Omental fat pad (tissue), 4 donors: ENCODE results near the gene EXOSC10. TPM values are rescaled to one million over a fixed set of nuclear protein-coding genes. Genes with fewer than 3 reads are reported as not detected.
"Not testable (repeated sequence)": the region's sequence is repeated elsewhere in the genome, so short reads cannot be mapped to it uniquely, and the experiment has no call there.

ENCODE experiments used
- ATAC-seq: fragments of 150-250 bp; one replicate; pipeline ENCODE4 v1.9.1; 2016; ENCODE audit warnings: mild to moderate bottlenecking, moderate library complexity; ENCODE audit not compliant: low FRiP score
- DNase-seq: peaks from one replicate; pipeline ENCODE4 v3.0.0-alpha.2; 2019; ENCODE audit warnings: low spot score
- CTCF ChIP-seq, 3 donors: fragments of 450-650 bp; IDR thresholded peaks; one replicate each; pipeline ENCODE4 v1.5.1; 2016 to 2017; ENCODE audit warnings: antibody characterized with exemption in 3 of 3, mild to moderate bottlenecking in 3 of 3, moderate library complexity in 2 of 3
- total RNA-seq, 4 donors: library from RNA; depleted of rRNA; stranded (reverse); fragments of >200 nt; gene quantifications; one replicate each; pipeline ENCODE4 v1.1.0, GENCODE V29; 2016

The EXOSC10 gene
- total RNA-seq, 4 donors from 2014 or later, result 39.7 to 65.4 (median 56.9) TPM

GRCh38 chr1:11098931-11099309 lies 749 bp downstream of the EXOSC10 start:
- DNase-seq (no peak), ATAC-seq (no peak)
- no peak for TF ChIP-seq CTCF (IDR thresholded peaks at IDR 0.05)

- not testable (repeated sequence) for DNase-seq, ATAC-seq
Measured at GRCh38 chr1:11083784-11084183, 15.9 kb downstream of the EXOSC10 start.

- DNase-seq, result no peak
Measured at GRCh38 chr1:11080931-11081330, 18.7 kb downstream of the EXOSC10 start.

GRCh38 chr1:11078631-11079030 lies 21.0 kb downstream of the EXOSC10 start:
- no peak for TF ChIP-seq CTCF (IDR thresholded peaks at IDR 0.05)
- DNase-seq, result no peak
- no peak for ATAC-seq

More at GRCh38 chr1:11080931-11081330, 18.7 kb downstream of the EXOSC10 start:
- no peak for TF ChIP-seq CTCF (IDR thresholded peaks at IDR 0.05)
- ATAC-seq, result no peak

GRCh38 chr1:11073398-11073797 lies 26.3 kb downstream of the EXOSC10 start:
- DNase-seq, ATAC-seq: not testable (repeated sequence)

- TF ChIP-seq CTCF (IDR thresholded peaks at IDR 0.05), result no peak
- ATAC-seq, result no peak
- no peak for DNase-seq
Measured at GRCh38 chr1:11072216-11072917, 27.3 kb downstream of the EXOSC10 start.

GRCh38 chr1:11071463-11072215 lies 28.0 kb downstream of the EXOSC10 start:
- DNase-seq, result no peak
- no peak for TF ChIP-seq CTCF (IDR thresholded peaks at IDR 0.05)
- ATAC-seq, result no peak

GRCh38 chr1:11070876-11071275 lies 28.8 kb downstream of the EXOSC10 start:
- no peak for ATAC-seq
- no peak for DNase-seq
- no peak for TF ChIP-seq CTCF (IDR thresholded peaks at IDR 0.05)
